Nephron progenitor cell (in vitro differentiated cells): ENCODE data around the gene THAP4.

Source experiments
- DNase-seq: peaks from one replicate; pipeline ENCODE4 v3.0.0; 2021
- H3K27ac Mint-ChIP-seq: 2 replicates; pipeline ENCODE4 v1.8.0; 2021; ENCODE audit warnings: mild to moderate bottlenecking, moderate library complexity, mixed read lengths
- H3K27me3 Mint-ChIP-seq: 2 replicates; pipeline ENCODE4 v1.8.0; 2021; ENCODE audit warnings: mild to moderate bottlenecking, low read depth, mixed read lengths; ENCODE audit not compliant: poor library complexity
- H3K36me3 Mint-ChIP-seq: 2 replicates; pipeline ENCODE4 v1.8.0; 2021; ENCODE audit warnings: low read depth, mixed read lengths
- H3K4me1 Mint-ChIP-seq: 2 replicates; pipeline ENCODE4 v1.8.0; 2021; ENCODE audit warnings: mixed read lengths
- H3K4me3 Mint-ChIP-seq: 2 replicates; pipeline ENCODE4 v1.8.0; 2021; ENCODE audit warnings: mild to moderate bottlenecking, moderate library complexity, mixed read lengths
- H3K9me3 Mint-ChIP-seq: 2 replicates; pipeline ENCODE4 v1.8.0; 2021; ENCODE audit warnings: mild to moderate bottlenecking, moderate library complexity, mixed read lengths
- TF ChIP-seq, protein P1 (sequence below): fragments of 200-600 bp; sonication (generic); IDR thresholded peaks from 2 replicates; pipeline ENCODE4 v1.5.0; 2021; ENCODE audit warnings: antibody characterized with exemption

The THAP4 gene

DNA sequence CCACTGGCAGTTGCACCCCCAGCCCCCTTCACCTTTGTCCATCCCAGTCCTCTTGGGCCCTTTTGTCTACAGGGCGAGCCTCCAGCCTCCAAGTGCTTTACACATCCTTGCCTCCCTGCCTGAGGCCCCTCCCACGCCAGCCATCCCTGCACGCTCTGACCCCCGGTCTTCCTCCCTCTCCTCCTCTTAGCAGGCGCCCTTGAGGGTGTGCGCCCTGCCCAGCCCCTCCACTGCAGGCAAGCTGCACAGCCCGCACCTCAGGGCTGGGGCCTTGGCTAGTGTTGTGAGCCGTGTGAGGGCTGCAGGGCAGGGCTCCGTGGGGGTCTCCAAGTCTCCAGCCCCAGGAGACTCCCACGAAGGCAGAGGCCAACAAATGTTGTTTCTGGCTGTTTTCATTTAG, 71.5 kb downstream of the THAP4 start:
- Mint-ChIP-seq H3K27ac (no peak overlapping the region), H3K27me3 (peaks cover 20% of the 10 kb centered on the region)

DNA sequence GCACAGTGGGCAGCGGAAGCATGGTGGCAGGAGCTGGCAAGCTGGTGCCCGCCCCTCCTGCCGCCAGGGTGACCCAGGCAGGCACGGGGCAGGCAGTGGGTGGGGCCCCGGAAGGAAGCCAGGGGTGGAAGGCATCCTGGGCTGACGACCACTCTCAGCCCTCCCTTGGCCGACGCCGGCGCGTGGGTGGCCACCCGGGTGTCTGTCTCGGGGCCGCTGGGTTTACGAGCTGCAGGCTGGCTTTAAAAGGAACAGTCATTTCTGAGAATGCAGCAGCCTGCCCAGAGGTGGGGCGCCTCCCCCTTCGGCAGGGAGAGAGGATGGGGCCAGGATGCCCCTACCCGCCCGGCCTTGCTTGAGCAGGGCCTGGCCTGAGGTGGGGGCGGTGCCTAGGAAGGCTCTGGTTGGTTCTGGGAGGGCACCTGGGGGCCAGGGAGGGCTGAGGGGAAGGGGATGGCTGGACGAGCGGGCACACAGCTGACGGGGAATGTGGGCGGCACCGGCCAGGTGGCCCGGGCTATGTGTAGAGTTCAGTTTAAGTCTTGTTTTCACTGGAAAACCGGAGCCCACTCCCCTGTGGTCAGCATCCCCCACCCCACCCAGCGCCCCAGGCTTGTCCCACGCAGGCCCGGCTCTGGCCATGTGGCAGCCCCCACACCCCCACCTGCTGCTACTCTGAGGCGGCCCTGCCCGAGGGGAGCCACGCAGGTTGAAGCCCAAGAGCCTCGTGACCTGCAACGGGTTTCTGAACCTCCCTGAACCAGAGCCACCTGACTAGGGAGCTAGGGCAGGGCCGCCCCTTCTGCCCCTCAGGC, 72.2 kb downstream of the THAP4 start:
- peaks cover 25% of the 10 kb centered on the region for H3K4me1 Mint-ChIP-seq
- H3K27ac Mint-ChIP-seq: no peak overlapping the region
- H3K4me3 Mint-ChIP-seq: no peak overlapping the region
- peak; percentile 31 for DNase-seq
- peaks cover 23% of the 10 kb centered on the region for H3K27me3 Mint-ChIP-seq
- H3K36me3 Mint-ChIP-seq: peaks cover 6% of the 10 kb centered on the region
- H3K9me3 Mint-ChIP-seq: peaks cover 5% of the 10 kb centered on the region
- TF ChIP-seq, protein P1, sequence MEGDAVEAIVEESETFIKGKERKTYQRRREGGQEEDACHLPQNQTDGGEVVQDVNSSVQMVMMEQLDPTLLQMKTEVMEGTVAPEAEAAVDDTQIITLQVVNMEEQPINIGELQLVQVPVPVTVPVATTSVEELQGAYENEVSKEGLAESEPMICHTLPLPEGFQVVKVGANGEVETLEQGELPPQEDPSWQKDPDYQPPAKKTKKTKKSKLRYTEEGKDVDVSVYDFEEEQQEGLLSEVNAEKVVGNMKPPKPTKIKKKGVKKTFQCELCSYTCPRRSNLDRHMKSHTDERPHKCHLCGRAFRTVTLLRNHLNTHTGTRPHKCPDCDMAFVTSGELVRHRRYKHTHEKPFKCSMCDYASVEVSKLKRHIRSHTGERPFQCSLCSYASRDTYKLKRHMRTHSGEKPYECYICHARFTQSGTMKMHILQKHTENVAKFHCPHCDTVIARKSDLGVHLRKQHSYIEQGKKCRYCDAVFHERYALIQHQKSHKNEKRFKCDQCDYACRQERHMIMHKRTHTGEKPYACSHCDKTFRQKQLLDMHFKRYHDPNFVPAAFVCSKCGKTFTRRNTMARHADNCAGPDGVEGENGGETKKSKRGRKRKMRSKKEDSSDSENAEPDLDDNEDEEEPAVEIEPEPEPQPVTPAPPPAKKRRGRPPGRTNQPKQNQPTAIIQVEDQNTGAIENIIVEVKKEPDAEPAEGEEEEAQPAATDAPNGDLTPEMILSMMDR: no peak

More for the DNA sequence above, 71.5 kb downstream of the THAP4 start:
- DNase-seq: peak; percentile 29
- Mint-ChIP-seq H3K36me3 (peaks cover 6% of the 10 kb centered on the region), H3K9me3 (peaks cover 5% of the 10 kb centered on the region), H3K4me1 (peaks cover 19% of the 10 kb centered on the region), H3K4me3 (no peak overlapping the region)
- TF ChIP-seq, protein P1: no peak

DNA sequence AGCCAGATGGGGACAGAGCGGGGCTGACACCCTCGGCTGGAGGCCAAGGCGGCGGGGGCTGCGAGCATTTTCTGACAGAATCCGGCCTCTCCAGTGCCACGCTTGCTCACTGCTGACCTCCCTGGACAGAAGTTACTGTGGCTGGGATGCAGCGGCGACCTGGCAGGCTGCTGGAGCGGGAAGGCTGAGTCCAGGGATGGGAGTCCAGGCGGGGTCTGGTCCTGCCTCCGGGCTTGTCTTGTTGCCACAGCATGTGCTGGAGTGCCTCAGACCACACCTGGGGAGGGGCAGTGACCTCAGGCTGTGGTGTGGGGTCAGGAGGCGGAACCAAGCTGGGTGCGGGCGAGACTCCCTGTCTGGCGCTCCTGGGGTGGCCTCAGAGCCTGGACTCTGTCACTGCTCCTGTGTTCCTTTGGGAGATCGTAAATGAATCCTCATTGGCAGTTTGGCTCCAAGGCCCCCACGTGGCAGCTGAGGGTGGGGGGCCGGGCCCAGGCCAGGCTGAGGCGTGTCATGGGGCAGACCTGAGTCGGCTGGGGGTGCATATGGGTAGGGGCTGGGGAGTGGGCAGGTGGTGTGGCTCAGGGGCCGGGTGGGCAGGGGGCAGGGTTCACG, 72.9 kb downstream of the THAP4 start:
- H3K4me3 Mint-ChIP-seq: no peak overlapping the region
- no peaks in the 10 kb centered on the region for H3K9me3 Mint-ChIP-seq
- peaks cover 18% of the 10 kb centered on the region for H3K27me3 Mint-ChIP-seq
- no peak overlapping the region for H3K27ac Mint-ChIP-seq
- no peak for DNase-seq
- peaks cover 20% of the 10 kb centered on the region for H3K4me1 Mint-ChIP-seq
- TF ChIP-seq, protein P1: no peak
- no peaks in the 10 kb centered on the region for H3K36me3 Mint-ChIP-seq

DNA sequence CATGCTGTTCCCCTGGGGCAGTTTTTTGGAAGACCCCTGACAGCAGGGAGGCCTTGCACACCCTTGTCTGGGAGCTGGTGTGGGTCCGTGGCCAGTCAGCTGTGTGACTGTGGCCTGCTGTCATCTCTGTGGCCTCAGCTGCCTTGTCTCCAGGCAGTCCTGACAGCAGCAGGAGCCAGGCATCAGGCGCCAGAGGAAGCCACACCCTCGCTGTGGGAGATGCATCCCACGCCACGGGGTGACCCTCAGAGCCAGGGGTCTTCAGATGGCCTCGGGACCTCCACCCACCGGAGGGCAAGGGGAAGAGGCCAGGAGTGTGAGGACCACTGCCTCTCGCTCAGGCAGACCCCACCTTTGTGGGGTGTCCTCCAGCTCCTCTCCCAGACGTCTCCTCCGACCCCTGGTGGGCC, 73.4 kb downstream of the THAP4 start:
- Mint-ChIP-seq H3K27ac (no peak overlapping the region), H3K4me1 (peaks cover 16% of the 10 kb centered on the region), H3K27me3 (peaks cover 13% of the 10 kb centered on the region), H3K4me3 (no peak overlapping the region), H3K9me3 (no peaks in the 10 kb centered on the region), H3K36me3 (no peaks in the 10 kb centered on the region)
- TF ChIP-seq, protein P1: no peak
- DNase-seq: no peak

DNA sequence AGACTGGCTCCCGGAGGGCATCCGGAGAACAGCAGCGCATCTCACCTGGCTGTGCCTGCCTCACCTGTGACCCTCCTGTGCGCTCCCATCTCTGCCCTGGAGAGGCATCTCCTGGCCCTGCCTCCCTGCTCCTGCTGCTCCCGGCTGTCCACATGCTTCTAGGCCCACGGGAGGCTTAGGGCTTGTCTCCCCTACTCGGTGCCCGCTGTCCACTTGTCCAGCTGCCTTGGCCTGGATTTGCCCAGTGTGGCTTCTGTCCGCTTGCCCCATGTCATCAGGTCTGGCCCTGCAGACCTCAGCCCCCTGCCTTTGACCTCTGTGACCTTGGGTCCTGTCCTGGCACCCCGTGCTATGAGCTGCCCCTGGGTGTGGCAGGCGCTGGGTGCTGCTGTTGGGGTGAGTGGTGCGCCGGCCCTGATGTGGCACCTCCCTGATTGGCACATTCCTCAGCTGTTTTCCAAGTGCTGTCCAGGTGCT, 73.9 kb downstream of the THAP4 start:
- no peaks in the 10 kb centered on the region for H3K36me3 Mint-ChIP-seq

More for the DNA sequence above, 73.9 kb downstream of the THAP4 start:
- Mint-ChIP-seq H3K27me3 (peaks cover 16% of the 10 kb centered on the region), H3K27ac (no peak overlapping the region), H3K4me1 (peaks cover 19% of the 10 kb centered on the region), H3K4me3 (no peak overlapping the region), H3K9me3 (peaks cover 2% of the 10 kb centered on the region)
- TF ChIP-seq, protein P1: no peak
- no peak for DNase-seq
